Myocyte (in vitro differentiated cells): ENCODE results near the gene PRF1. TPM values are rescaled to one million over a fixed set of nuclear protein-coding genes. Genes with fewer than 3 reads are reported as not detected.

Experiments used
- DNase-seq: peaks from one replicate; pipeline ENCODE4 v3.0.0-alpha.2; 2012; ENCODE audit warnings: low read depth
- total RNA-seq: library from RNA; depleted of rRNA; stranded (reverse); fragments of >200 nt; gene quantifications from 2 replicates; pipeline ENCODE4 v1.2.3, GENCODE V29; 2014

PRF1 gene
- total RNA-seq, 1 donor from 2014 or later, result not detected

GRCh38 chr10:70578371-70578947 is 24.1 kb downstream of the PRF1 start:
- DNase-seq, result peak; percentile 89

- DNase-seq, result peak; percentile 39
These were observed 25.6 kb downstream of the PRF1 start for GRCh38 chr10:70576803-70577517.

GRCh38 chr10:70575874-70576802 is 26.4 kb downstream of the PRF1 start:
- peak; percentile 91 for DNase-seq

- peak; percentile 17 for DNase-seq
These were observed 27.1 kb downstream of the PRF1 start for GRCh38 chr10:70575486-70575873.

- DNase-seq, result no peak
These were observed 28.7 kb downstream of the PRF1 start for GRCh38 chr10:70573599-70574506.

- DNase-seq, result no peak
These were observed 30.7 kb downstream of the PRF1 start for GRCh38 chr10:70571636-70572439.

- no peak for DNase-seq
These were observed 31.3 kb downstream of the PRF1 start for GRCh38 chr10:70571236-70571635.

GRCh38 chr10:70568781-70569495 is 33.6 kb downstream of the PRF1 start:
- no peak for DNase-seq

GRCh38 chr10:70568113-70568512 is 34.4 kb downstream of the PRF1 start:
- no peak for DNase-seq

GRCh38 chr10:70567603-70568002 is 34.9 kb downstream of the PRF1 start:
- no peak for DNase-seq

GRCh38 chr10:70566515-70567290 is 35.8 kb downstream of the PRF1 start:
- DNase-seq, result no peak

GRCh38 chr10:70565556-70566514 is 36.7 kb downstream of the PRF1 start:
- DNase-seq, result no peak

GRCh38 chr10:70564901-70565351 is 37.6 kb downstream of the PRF1 start:
- no peak for DNase-seq

- DNase-seq, result no peak
These were observed 38.3 kb downstream of the PRF1 start for GRCh38 chr10:70564113-70564725.

- no peak for DNase-seq
These were observed 39.3 kb downstream of the PRF1 start for GRCh38 chr10:70563230-70563629.

GRCh38 chr10:70562036-70562755 is 40.3 kb downstream of the PRF1 start:
- no peak for DNase-seq
